Endodermal cell (in vitro differentiated cells): Measurements from ENCODE around the gene STK36. TPM values are rescaled to one million over a fixed set of nuclear protein-coding genes. Genes with fewer than 3 reads are reported as not detected.

Experiments
- DNase-seq: peaks from one replicate; pipeline ENCODE4 v3.0.0-alpha.2; 2017
- H3K27ac ChIP-seq: 2 replicates; pipeline ENCODE4 v1.5.1; 2013; ENCODE audit warnings: mild to moderate bottlenecking, low read depth, low read length, moderate library complexity
- H3K27me3 ChIP-seq: 2 replicates; pipeline ENCODE4 v1.6.1; 2013; ENCODE audit warnings: mild to moderate bottlenecking, low read length, moderate library complexity; ENCODE audit not compliant: insufficient read depth, control insufficient read depth, poor library complexity, severe bottlenecking
- H3K36me3 ChIP-seq: 2 replicates; pipeline ENCODE4 v1.7.0; 2013; ENCODE audit warnings: mild to moderate bottlenecking, low read length, moderate library complexity; ENCODE audit not compliant: control insufficient read depth, insufficient read depth
- H3K4me1 ChIP-seq: one replicate; pipeline ENCODE4 v1.7.0; 2013; ENCODE audit warnings: low read length; ENCODE audit not compliant: control insufficient read depth, insufficient read depth
- H3K4me3 ChIP-seq: 2 replicates; pipeline ENCODE4 v1.5.1; 2013; ENCODE audit warnings: mild to moderate bottlenecking, low read length, moderate library complexity
- H3K9ac ChIP-seq: 2 replicates; pipeline ENCODE4 v1.6.1; 2013; ENCODE audit warnings: mild to moderate bottlenecking, low read length, moderate library complexity; ENCODE audit not compliant: poor library complexity, severe bottlenecking; ENCODE audit errors: extremely low read depth
- H3K9me3 ChIP-seq: 2 replicates; pipeline ENCODE4 v1.6.1; 2013; ENCODE audit warnings: mild to moderate bottlenecking, low read length, moderate library complexity; ENCODE audit not compliant: control insufficient read depth
- H3K27ac Mint-ChIP-seq: 2 replicates; pipeline ENCODE4 v1.8.0; 2020; ENCODE audit warnings: mixed read lengths
- H3K27me3 Mint-ChIP-seq: 2 replicates; pipeline ENCODE4 v1.8.0; 2021; ENCODE audit warnings: mild to moderate bottlenecking, mixed read lengths; ENCODE audit not compliant: insufficient read depth
- H3K36me3 Mint-ChIP-seq: 2 replicates; pipeline ENCODE4 v1.8.0; 2020; ENCODE audit warnings: low read depth, mixed read lengths
- H3K4me1 Mint-ChIP-seq: 2 replicates; pipeline ENCODE4 v1.8.0; 2020; ENCODE audit warnings: mixed read lengths
- H3K4me3 Mint-ChIP-seq: 2 replicates; pipeline ENCODE4 v1.8.0; 2020; ENCODE audit warnings: mild to moderate bottlenecking, moderate library complexity, mixed read lengths
- H3K9me3 Mint-ChIP-seq: 2 replicates; pipeline ENCODE4 v1.8.0; 2020; ENCODE audit warnings: mild to moderate bottlenecking, mixed read lengths
- CTCF ChIP-seq: fragments of 200-600 bp; sonication (generic); conservative IDR thresholded peaks from 2 replicates; pipeline ENCODE4 v1.5.0; 2021; ENCODE audit warnings: antibody characterized with exemption, mild to moderate bottlenecking
- WGBS, 2 experiments: methylation state at CpG; one replicate each; pipeline versions ENCODE4 v1.1.5 to v1.1.7; 2013; ENCODE audit warnings: missing lambda C conversion rate in 2 of 2, mixed read lengths in 1 of 2; ENCODE audit not compliant: insufficient coverage in 1 of 2, insufficient read length in 1 of 2; 5-methylcytosine and 5-hydroxymethylcytosine counted together
- total RNA-seq, 2 donors: library from RNA; stranded (reverse); fragmentation: NEBNext Ultra II Directional in 1 of 2; extraction: Animal tissue kit (Norgen Biotek cat#: 25700) in 1 of 2; gene quantifications; 2 replicates in 1 of 2; 3 replicates in 1 of 2; pipeline ENCODE4 v1.2.1, GENCODE V29; 2021

Gene STK36
- total RNA-seq, 2 donors from 2014 or later, result 73.5 to 87.4 TPM

GRCh38 chr2:218721934-218722333 lies 50.0 kb downstream of the STK36 start:
- Histone ChIP-seq H3K36me3 (peaks cover 21% of the 10 kb centered on the region), H3K4me1 (peaks cover 11% of the 10 kb centered on the region), H3K4me3 (no peak overlapping the region), H3K9me3 (peaks cover 20% of the 10 kb centered on the region), H3K27me3 (no peaks in the 10 kb centered on the region), H3K27ac (no peak overlapping the region), H3K9ac (no peak overlapping the region)
- Mint-ChIP-seq H3K27ac (no peak overlapping the region), H3K27me3 (no peaks in the 10 kb centered on the region), H3K4me3 (no peak overlapping the region), H3K36me3 (peaks cover 40% of the 10 kb centered on the region), H3K4me1 (peaks cover 36% of the 10 kb centered on the region), H3K9me3 (peaks cover 18% of the 10 kb centered on the region)
- no peak for TF ChIP-seq CTCF
- WGBS, 2 experiments, result 89 to 93% methylated on average over 2 of the region's 2 CpGs
- DNase-seq, result no peak

GRCh38 chr2:218722419-218722818 lies 50.5 kb downstream of the STK36 start:
- TF ChIP-seq CTCF, result no peak
- no peak for DNase-seq
- Histone ChIP-seq H3K4me3 (no peak overlapping the region), H3K4me1 (peaks cover 11% of the 10 kb centered on the region), H3K9ac (no peak overlapping the region), H3K27ac (no peak overlapping the region), H3K36me3 (peaks cover 21% of the 10 kb centered on the region), H3K27me3 (no peaks in the 10 kb centered on the region), H3K9me3 (peaks cover 25% of the 10 kb centered on the region)
- H3K27me3 Mint-ChIP-seq, result no peaks in the 10 kb centered on the region
- peaks cover 41% of the 10 kb centered on the region for H3K36me3 Mint-ChIP-seq
- H3K4me3 Mint-ChIP-seq, result no peak overlapping the region
- no peak overlapping the region for H3K27ac Mint-ChIP-seq
- WGBS, 2 experiments, result 81 to 83% methylated on average over 1 of the region's 1 CpG
- peaks cover 22% of the 10 kb centered on the region for H3K9me3 Mint-ChIP-seq
- H3K4me1 Mint-ChIP-seq, result peaks cover 36% of the 10 kb centered on the region

- no peak for DNase-seq
- Mint-ChIP-seq H3K4me3 (no peak overlapping the region), H3K9me3 (peaks cover 27% of the 10 kb centered on the region), H3K4me1 (peaks cover 36% of the 10 kb centered on the region), H3K27me3 (no peaks in the 10 kb centered on the region), H3K36me3 (peaks cover 44% of the 10 kb centered on the region), H3K27ac (no peak overlapping the region)
- H3K4me1 ChIP-seq, result peaks cover 11% of the 10 kb centered on the region
- WGBS, 2 experiments, result 80 to 94% methylated on average over 1 of the region's 1 CpG
- H3K27ac ChIP-seq, result no peak overlapping the region
- H3K36me3 ChIP-seq, result peaks cover 22% of the 10 kb centered on the region
- H3K9me3 ChIP-seq, result peaks cover 30% of the 10 kb centered on the region
- no peaks in the 10 kb centered on the region for H3K27me3 ChIP-seq
- no peak overlapping the region for H3K9ac ChIP-seq
- no peak overlapping the region for H3K4me3 ChIP-seq
- no peak for TF ChIP-seq CTCF
Observed at GRCh38 chr2:218722876-218723785, 51.2 kb downstream of the STK36 start.
